ENCODE results near the gene PHACTR1.
"Not testable (repeated sequence)": the region's sequence is repeated elsewhere in the genome, so short reads cannot be mapped to it uniquely, and the experiment has no call there.

The PHACTR1 gene

DNA sequence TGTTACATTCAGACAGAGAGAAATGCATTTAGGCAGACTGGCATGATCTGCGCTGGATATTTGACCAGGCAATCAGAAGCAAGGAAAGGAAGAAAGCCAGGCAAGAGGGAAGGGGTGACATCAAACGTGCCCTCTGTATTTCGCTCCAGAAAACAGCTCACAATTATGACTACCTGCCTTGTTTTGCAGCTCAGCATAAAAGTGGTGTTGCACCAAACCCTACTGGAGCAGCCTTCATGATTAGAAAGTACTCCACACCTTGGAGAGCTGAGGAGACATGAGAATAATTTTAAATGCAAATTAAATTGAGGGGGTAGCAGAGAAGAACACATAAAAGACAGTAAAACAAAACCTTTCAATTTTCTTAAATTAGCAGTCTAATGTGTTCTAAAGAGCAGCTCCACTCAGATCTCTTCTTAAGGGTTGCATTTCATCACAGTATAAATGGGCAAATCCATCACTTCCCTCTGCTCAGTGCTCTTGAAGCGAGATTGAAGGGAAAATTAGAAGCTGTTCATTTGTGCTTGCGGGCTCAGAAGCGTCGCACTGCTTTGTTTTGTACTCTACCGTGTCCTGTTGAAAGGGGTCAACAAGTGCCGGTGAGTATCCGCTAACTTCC is at the start of gene PHACTR1:
TSS of gene PHACTR1 (plus strand) at position 470 of the 619 bp plus-strand sequence.
- DNase-seq: no peak

DNA sequence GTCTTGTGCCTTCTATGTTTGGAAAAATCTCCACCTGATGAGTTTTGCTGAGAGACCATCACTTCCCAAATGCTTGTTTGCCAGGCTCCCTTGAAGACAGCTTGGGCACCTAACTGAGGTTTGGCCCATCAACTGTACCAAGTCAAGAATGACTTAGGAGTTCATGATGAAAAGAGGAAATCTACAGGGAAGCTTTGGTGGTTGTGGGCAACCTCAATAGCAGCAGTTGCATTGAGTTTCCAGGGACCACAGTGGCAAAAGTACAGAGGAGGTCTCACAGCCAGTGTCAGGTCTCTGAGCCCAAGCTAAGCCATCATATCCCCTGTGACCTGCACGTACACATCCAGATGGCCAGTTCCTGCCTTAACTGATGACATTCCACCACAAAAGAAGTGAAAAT is 49.7 kb upstream of the PHACTR1 start:
- DNase-seq: no peak

- no peak for DNase-seq
These were observed 40.6 kb upstream of the PHACTR1 start for GRCh38 chr6:12675931-12676330.

GRCh38 chr6:12679341-12679740 is 37.2 kb upstream of the PHACTR1 start:
- no peak for DNase-seq

- no peak for DNase-seq
These were observed 23.4 kb upstream of the PHACTR1 start for GRCh38 chr6:12693122-12693521.

- DNase-seq: no peak
These were observed 18.3 kb upstream of the PHACTR1 start for GRCh38 chr6:12698298-12698697.

DNA sequence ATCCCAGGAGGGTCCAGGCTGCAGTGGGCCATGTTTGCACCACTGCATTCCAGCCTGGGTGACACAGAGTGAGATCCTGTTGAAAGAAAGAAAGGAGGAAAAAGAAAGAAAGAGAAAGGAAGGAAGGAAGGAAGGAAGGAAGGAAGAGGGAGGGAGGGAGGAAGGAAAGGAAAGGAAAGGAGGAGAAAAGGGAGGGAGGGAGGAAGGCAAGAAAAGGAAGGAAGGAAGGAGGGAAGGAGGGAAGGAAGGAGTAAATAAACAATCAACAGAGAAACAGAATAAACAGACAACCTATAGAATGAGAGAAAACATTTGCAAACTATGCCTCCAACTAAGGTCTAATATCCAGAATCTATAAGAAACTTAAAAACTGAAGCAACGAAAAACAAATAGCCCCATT is 11.6 kb upstream of the PHACTR1 start:
- no peak for DNase-seq

- no peak for DNase-seq
These were observed 7.5 kb upstream of the PHACTR1 start for GRCh38 chr6:12709116-12709515.

DNA sequence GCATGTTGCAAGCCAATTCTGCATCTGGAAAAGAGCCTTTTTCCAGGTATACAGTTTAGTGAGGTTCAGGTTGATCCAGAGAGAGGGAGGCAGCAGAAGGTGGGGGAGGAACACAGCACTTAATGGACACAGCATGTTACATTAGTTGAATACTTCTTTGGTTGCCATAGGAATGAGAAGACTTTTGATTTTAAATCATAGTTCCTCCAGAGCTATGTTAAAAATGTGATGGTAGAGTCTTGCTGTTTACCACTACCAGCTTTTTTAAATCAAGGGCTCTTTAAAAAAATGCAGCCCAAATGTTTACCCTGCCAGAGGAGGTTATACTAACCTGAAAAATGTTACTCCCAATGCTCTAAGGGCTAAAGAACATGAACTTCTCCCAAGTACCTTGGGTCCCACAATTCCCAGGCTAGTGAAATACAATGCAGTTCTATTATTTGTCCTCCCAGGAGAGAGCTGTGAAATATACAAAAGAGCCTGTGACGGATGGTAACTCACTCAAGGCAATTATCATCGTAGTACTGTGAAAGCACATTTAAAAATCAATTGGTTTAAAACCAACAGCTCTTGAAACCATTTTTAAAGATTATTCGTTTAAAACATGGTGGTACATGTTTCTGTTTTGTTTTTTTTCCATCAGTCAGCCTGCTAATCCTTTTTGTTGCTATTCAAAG is 6.9 kb upstream of the PHACTR1 start:
- DNase-seq: no peak

DNA sequence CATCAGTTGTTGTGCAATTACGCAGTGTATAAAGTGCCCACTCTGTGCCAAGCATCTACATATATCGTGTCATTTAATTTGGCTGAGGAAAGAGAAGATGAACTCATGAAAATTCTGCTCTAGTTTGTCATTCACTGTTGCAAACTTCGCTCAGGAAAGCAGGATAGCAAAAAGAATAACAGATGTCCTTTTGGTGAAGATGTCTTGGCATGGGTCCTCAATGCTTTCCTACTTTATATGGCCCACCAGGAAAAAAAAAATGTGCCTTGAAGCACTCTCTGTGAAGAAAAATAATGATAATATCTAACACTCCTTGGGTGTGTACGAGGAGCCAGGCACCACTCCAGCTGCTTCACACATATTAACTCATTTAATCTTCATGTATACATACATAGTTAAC is 5.6 kb upstream of the PHACTR1 start:
- no peak for DNase-seq

- no peak for DNase-seq
These were observed 2.5 kb upstream of the PHACTR1 start for GRCh38 chr6:12714022-12714421.

DNA sequence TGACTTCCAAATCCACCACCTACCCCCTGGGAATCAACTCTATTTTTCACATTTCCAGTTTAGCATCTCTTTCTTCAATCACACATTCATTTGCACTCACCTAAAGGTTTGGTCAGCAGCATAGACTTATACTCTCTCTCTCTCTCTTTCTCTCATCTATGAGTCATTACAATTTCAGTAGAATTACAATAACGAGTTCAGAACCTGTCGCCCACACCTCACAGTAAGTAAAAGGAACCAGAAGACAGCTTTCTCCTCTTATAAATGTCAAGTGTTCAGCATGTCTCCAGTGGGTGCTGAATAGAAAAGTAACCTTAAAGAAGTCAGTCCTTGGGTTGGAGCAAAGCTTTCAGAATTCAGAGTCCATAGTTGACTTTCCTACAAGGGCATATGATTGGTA is 1.1 kb upstream of the PHACTR1 start:
- no peak for DNase-seq

DNA sequence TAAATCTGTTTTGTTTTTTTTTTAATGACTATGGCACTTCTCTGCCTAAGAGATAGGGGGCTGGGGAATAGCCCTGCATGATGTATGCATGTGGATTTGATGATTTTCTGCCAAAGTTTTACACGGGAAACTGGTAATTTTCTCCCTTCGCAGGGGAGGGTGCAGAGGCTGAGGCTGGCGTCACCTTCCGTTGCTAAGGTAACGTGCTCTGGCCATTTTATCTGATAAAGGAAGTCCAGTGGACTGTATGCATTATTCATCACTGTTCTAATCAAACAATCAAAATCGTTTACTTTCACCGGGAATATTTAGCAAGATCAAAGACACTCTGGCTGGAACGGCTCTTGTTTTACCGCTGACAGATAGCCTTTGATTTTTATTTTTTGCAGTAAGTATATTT is 789 bp downstream of the PHACTR1 start:
- DNase-seq: no peak

- no peak for DNase-seq
These were observed 1.4 kb downstream of the PHACTR1 start for GRCh38 chr6:12718015-12718414.

DNA sequence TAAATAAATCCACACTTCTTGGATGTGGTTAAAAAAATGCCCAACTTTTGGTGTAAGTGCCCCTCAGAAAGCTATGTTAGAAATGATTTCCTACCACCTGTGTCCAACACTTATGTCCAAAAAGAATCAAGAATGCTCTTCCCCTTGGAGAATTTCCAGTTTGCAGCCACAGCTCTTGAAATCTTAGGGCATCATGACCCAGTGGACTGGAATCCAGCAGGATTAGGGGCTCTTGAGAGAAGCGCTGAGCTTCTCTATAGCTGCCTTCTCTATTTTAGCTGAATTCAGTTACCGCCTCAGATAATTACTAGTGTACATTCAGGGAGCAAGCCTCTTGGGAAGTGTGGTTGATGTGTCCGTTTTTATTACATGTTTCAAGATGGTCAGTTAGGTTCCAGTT is 2.5 kb downstream of the PHACTR1 start:
- no peak for DNase-seq

DNA sequence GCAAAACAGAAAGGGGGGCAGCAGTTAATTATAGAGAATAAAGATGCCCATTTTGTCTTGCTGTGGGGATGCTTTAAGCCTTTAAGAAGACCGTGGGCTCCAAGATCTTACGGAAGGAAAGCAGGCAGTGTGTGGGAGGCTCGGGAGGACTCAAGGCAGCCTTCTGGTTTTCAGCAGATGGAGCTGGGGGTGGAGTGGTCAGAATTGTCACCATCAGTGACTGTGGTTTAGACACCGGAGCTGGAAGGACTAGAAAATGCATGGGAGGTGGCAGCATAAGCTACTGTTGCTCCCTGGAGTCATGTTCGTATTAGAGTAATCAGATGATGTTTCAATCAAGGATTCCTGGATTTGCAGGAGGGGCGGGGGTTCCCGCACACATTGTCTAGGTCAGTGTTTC is 3.7 kb downstream of the PHACTR1 start:
- no peak for DNase-seq

GRCh38 chr6:12725263-12725662 is 8.7 kb downstream of the PHACTR1 start:
- DNase-seq: no peak

GRCh38 chr6:12729467-12729866 is 12.9 kb downstream of the PHACTR1 start:
- no peak for DNase-seq

GRCh38 chr6:12730809-12731208 is 14.2 kb downstream of the PHACTR1 start:
- DNase-seq: not testable (repeated sequence)

DNA sequence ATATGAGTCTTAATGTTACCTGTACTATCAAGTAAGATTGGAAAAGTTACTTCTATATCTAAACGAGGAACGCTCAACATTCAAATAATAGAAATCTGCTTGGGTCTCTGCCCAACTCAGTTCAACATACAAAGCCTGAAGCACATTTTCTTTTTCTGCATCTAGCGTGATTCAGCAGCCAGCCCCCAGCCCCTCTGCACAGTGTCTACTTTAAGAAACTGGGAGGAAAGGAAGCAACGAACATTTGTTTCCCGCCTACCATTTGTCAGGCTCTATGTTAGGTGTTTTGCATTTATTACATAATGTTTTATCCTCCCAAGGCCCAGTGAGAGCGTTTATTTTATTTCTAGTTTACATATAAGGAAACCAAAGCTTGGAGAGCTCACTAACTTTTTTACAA is 17.3 kb downstream of the PHACTR1 start:
- no peak for DNase-seq

- no peak for DNase-seq
These were observed 19.2 kb downstream of the PHACTR1 start for GRCh38 chr6:12735786-12736185.

GRCh38 chr6:12748411-12748810 is 31.8 kb downstream of the PHACTR1 start:
- no peak for DNase-seq

GRCh38 chr6:12748815-12749521 is 32.4 kb downstream of the PHACTR1 start:
- no peak for DNase-seq

Measured in NK-92 treated with Interleukin-12 subunit alpha and Interleukin-12 subunit beta, amount 100 ng/mL, for 24 hours (cell line).